ENCODE data around the gene AHRR. TPM values are rescaled to one million over a fixed set of nuclear protein-coding genes. Genes with fewer than 3 reads are reported as not detected.

The AHRR gene
- total RNA-seq, 1 donor from 2014 or later: 1.0 TPM

GRCh38 chr5:416636-416960 is 95.1 kb downstream of the AHRR start:
- Mint-ChIP-seq H3K9me3 (no peaks in the 10 kb centered on the region), H3K4me1 (peaks cover 26% of the 10 kb centered on the region), H3K4me3 (no peak overlapping the region), H3K27ac (ENCODE audit: unreplicated experiment) (peak overlapping the region; percentile 83), H3K36me3 (ENCODE audit: low read depth) (no peaks in the 10 kb centered on the region), H3K27me3 (ENCODE audit: low read depth) (no peaks in the 10 kb centered on the region)
- no peak for TF ChIP-seq CTCF (conservative IDR thresholded peaks at IDR 0.05)
- DNase-seq (ENCODE audit: low read depth, low spot score): no peak

- H3K4me1 Mint-ChIP-seq: peaks cover 26% of the 10 kb centered on the region
- no peaks in the 10 kb centered on the region for H3K9me3 Mint-ChIP-seq
- no peak for TF ChIP-seq CTCF (conservative IDR thresholded peaks at IDR 0.05)
- peak overlapping the region; percentile 35 for H3K27ac Mint-ChIP-seq (ENCODE audit: unreplicated experiment)
- no peaks in the 10 kb centered on the region for H3K27me3 Mint-ChIP-seq (ENCODE audit: low read depth)
- no peak overlapping the region for H3K4me3 Mint-ChIP-seq
- H3K36me3 Mint-ChIP-seq (ENCODE audit: low read depth): no peaks in the 10 kb centered on the region
- no peak for DNase-seq (ENCODE audit: low read depth, low spot score)
Observed at GRCh38 chr5:417301-418161, 96.0 kb downstream of the AHRR start.

- Mint-ChIP-seq H3K4me3 (no peak overlapping the region), H3K4me1 (peaks cover 26% of the 10 kb centered on the region), H3K27me3 (ENCODE audit: low read depth) (no peaks in the 10 kb centered on the region), H3K27ac (ENCODE audit: unreplicated experiment) (no peak overlapping the region), H3K36me3 (ENCODE audit: low read depth) (no peaks in the 10 kb centered on the region), H3K9me3 (no peaks in the 10 kb centered on the region)
- no peak for DNase-seq (ENCODE audit: low read depth, low spot score)
- no peak for TF ChIP-seq CTCF (conservative IDR thresholded peaks at IDR 0.05)
Observed at GRCh38 chr5:418162-419121, 96.9 kb downstream of the AHRR start.

GRCh38 chr5:419970-420369 is 98.5 kb downstream of the AHRR start:
- Mint-ChIP-seq H3K9me3 (no peaks in the 10 kb centered on the region), H3K36me3 (ENCODE audit: low read depth) (no peaks in the 10 kb centered on the region), H3K4me1 (peaks cover 19% of the 10 kb centered on the region), H3K27ac (ENCODE audit: unreplicated experiment) (no peak overlapping the region), H3K4me3 (no peak overlapping the region), H3K27me3 (ENCODE audit: low read depth) (no peaks in the 10 kb centered on the region)
- no peak for DNase-seq (ENCODE audit: low read depth, low spot score)
- no peak for TF ChIP-seq CTCF (conservative IDR thresholded peaks at IDR 0.05)

GRCh38 chr5:420632-421286 is 99.2 kb downstream of the AHRR start:
- Mint-ChIP-seq H3K27ac (ENCODE audit: unreplicated experiment) (no peak overlapping the region), H3K9me3 (no peaks in the 10 kb centered on the region), H3K4me3 (no peak overlapping the region), H3K4me1 (peaks cover 15% of the 10 kb centered on the region), H3K27me3 (ENCODE audit: low read depth) (no peaks in the 10 kb centered on the region), H3K36me3 (ENCODE audit: low read depth) (no peaks in the 10 kb centered on the region)
- no peak for TF ChIP-seq CTCF (conservative IDR thresholded peaks at IDR 0.05)
- no peak for DNase-seq (ENCODE audit: low read depth, low spot score)

Data from neural crest cell (in vitro differentiated cells).